ENCODE measurements around the gene ADD1.

Gene ADD1

GRCh38 chr4:2862528-2862927, 18.9 kb downstream of the ADD1 start:
- no peak for DNase-seq

GRCh38 chr4:2863649-2864048, 20.0 kb downstream of the ADD1 start:
- no peak for DNase-seq

GRCh38 chr4:2865196-2865780, 21.6 kb downstream of the ADD1 start:
- no peak for DNase-seq

- no peak for DNase-seq
Measured at GRCh38 chr4:2866160-2866861, 22.7 kb downstream of the ADD1 start.

GRCh38 chr4:2866891-2867290, 23.2 kb downstream of the ADD1 start:
- DNase-seq: no peak

- no peak for DNase-seq
Measured at GRCh38 chr4:2867758-2868491, 24.3 kb downstream of the ADD1 start.

GRCh38 chr4:2868877-2869487, 25.3 kb downstream of the ADD1 start:
- no peak for DNase-seq

GRCh38 chr4:2869659-2870058, 26.0 kb downstream of the ADD1 start:
- no peak for DNase-seq

- no peak for DNase-seq
Measured at GRCh38 chr4:2870082-2870481, 26.4 kb downstream of the ADD1 start.

GRCh38 chr4:2871466-2871865, 27.8 kb downstream of the ADD1 start:
- DNase-seq: no peak

- no peak for DNase-seq
Measured at GRCh38 chr4:2871911-2872310, 28.3 kb downstream of the ADD1 start.

- no peak for DNase-seq
Measured at GRCh38 chr4:2873329-2873728, 29.7 kb downstream of the ADD1 start.

- DNase-seq: no peak
Measured at GRCh38 chr4:2874861-2875260, 31.2 kb downstream of the ADD1 start.

GRCh38 chr4:2875556-2875955, 31.9 kb downstream of the ADD1 start:
- no peak for DNase-seq

- DNase-seq: no peak
Measured at GRCh38 chr4:2878346-2878745, 34.7 kb downstream of the ADD1 start.

GRCh38 chr4:2879026-2879425, 35.4 kb downstream of the ADD1 start:
- DNase-seq: no peak

- no peak for DNase-seq
Measured at GRCh38 chr4:2881431-2881830, 37.8 kb downstream of the ADD1 start.

GRCh38 chr4:2882341-2882740, 38.7 kb downstream of the ADD1 start:
- DNase-seq: no peak

- no peak for DNase-seq
Measured at GRCh38 chr4:2886161-2886560, 42.5 kb downstream of the ADD1 start.

- DNase-seq: no peak
Measured at GRCh38 chr4:2886622-2887021, 43.0 kb downstream of the ADD1 start.

GRCh38 chr4:2887343-2887742, 43.7 kb downstream of the ADD1 start:
- DNase-seq: no peak

GRCh38 chr4:2888886-2889285, 45.2 kb downstream of the ADD1 start:
- DNase-seq: no peak

GRCh38 chr4:2891294-2891693, 47.6 kb downstream of the ADD1 start:
- DNase-seq: no peak

GRCh38 chr4:2893772-2894171, 50.1 kb downstream of the ADD1 start:
- no peak for DNase-seq
